Daoy (cell line): ENCODE measurements around the gene WFIKKN1. TPM values are rescaled to one million over a fixed set of nuclear protein-coding genes. Genes with fewer than 3 reads are reported as not detected.

Source experiments
- DNase-seq: peaks from one replicate; pipeline ENCODE4 v3.0.0-alpha.2; 2015; ENCODE audit warnings: low read depth
- total RNA-seq: library from RNA; depleted of rRNA; stranded (reverse); fragments of >200 nt; shearing (Covaris generic); gene quantifications from 2 replicates; pipeline ENCODE4 v1.2.3, GENCODE V29; 2014

The WFIKKN1 gene
- total RNA-seq, 1 experiment from 2014 or later, result not detected

GRCh38 chr16:637081-638018, 6.6 kb downstream of the WFIKKN1 start:
- DNase-seq, result peak; percentile 89

- no peak for DNase-seq
Measured at GRCh38 chr16:638034-638543, 7.3 kb downstream of the WFIKKN1 start.

DNA sequence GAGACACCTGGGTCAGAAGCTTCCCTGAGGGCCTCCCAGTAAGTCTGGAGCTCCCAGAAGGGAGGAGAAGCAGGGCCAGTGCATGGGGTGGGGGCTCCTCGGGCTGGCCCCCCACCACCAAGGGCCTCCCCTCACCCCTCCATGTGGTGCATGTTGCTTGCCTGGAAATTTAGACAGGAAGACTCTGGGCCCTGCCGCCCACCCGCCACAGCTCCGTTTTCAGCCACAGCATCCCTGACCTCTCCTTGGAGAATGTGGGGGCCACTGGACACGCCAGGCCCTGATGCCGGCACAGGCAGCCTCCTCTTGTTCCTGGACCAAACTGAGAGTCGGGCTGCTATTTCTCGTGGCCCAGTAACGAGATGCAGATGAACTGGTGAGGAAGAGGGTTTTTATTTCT, 8.1 kb downstream of the WFIKKN1 start:
- DNase-seq, result no peak

GRCh38 chr16:640614-641013, 9.8 kb downstream of the WFIKKN1 start:
- no peak for DNase-seq

- peak; percentile 81 for DNase-seq
Measured at GRCh38 chr16:641326-642188, 10.8 kb downstream of the WFIKKN1 start, which contains the start of gene MCRIP2. Gene MCRIP2, plus strand, starts transcription at chr16:641828. Its CDS starts 164 bp downstream, at chr16:641992.

GRCh38 chr16:642189-643049, 11.6 kb downstream of the WFIKKN1 start:
- peak; percentile 37 for DNase-seq

GRCh38 chr16:643050-643368, 12.2 kb downstream of the WFIKKN1 start:
- no peak for DNase-seq

DNA sequence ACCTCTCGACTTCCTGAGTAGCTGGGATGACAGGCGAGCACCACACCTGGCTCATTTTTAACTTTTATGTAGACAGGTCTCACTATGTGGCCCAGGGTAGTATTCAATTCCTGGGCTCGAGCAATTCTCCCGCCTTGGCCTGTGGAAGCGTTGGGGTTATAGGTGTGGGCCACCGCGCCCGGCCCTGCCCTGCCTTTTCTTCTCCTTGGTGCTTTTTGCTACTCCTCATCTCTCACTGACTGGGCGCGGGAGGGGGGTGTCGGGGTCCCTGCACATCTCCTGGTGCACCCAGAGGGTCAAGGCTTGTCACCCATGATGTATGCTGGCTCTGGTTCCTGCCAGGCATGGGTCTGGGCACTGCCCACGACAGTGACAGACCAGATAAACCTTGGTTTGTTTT, 13.8 kb downstream of the WFIKKN1 start:
- DNase-seq, result no peak

DNA sequence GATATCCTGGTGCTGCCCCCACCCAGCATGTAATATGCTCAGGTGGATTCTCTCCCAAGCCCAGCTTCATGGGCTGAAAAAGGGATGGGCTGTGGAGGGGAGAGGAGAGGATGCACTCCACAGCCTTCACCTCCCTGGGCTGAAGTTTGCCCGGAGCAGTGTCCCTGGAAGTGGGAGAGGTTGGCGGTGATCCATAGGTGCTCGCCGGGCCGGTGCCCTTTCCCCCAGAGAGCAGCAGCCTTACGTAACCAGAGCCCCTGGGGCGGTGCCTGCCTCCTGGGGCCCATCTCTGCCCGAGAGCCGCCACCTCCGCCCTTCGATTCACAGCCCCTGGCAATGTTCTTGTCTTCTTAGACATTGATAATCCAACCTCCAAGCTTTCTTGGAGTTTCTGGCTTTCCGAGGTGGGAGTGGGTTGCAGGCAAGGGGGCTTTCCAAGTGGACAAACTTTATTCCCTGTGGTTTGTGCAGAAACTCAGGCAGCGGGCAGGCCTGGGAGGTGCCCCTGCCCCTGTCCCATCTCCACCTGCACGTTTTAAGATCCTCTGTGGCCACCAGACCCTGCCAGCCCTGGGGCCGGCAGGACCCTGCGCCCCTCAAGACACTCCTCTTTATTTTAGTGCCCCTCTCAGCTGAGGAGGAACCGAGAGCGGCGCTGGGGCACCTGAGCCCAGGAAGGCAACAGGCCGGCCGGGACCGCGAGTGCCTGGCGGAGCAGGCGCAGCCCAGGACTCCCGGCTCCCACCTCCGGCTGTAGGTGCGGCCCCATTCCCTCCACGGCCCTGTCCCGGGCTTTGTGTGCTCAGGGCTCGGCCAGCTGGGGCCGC, 15.3 kb downstream of the WFIKKN1 start:
- DNase-seq, result peak; percentile 49

DNA sequence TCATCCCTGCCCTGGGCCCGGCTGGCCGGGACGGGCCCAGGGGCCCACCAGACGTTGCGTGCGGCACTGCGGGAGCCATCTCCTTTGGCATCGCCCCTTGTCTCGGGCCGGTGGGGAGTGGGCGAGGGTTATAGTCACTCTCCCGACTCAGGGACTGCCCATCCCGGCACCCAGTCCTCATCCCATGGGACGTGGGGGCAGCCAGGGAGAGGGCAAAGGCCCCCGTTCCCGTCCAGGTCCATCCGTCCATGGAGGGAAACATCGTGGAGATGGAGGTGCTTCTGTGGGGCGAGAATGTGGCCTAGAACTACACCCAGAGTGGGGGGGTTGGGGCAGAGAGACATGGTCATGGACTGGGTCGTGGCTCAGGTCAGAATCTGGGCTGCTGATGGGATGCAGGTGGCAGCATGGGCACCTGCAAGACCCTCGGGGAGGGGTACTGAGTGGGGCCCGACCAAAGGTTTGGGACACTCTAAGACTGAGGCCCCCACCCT, 15.9 kb downstream of the WFIKKN1 start:
- DNase-seq, result no peak

DNA sequence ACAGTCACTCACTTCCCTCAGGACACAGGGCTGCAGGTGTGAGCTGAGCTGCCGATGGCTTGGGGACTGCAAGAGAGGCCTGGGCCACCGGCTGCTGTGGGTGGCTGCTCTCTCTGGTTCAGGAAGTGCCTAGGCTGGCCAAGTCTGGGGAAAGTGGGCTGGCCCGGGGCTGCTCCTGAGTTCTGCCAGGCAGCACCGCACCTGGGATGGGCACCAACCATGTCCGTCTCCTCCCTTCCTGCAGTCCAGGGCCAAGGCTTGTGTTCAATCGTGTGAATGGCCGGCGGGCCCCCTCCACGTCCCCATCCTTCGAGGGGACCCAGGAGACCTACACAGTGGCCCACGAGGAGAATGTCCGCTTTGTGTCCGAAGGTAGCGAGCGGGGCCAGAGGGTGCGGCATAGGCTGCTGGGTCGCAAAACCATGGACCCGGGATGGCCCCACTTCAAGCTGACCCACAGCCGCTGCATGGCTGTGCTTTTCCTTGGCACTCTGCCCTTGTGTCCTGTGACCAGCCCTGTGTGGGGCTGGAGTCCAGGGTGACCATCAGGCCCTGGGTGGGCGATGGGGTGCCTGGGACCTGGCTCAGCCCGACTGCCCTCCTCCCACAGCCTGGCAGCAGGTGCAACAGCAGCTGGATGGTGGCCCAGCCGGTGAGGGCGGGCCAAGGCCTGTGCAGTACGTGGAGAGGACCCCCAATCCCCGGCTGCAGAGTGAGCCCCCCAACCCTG, 16.6 kb downstream of the WFIKKN1 start:
- DNase-seq, result no peak

DNA sequence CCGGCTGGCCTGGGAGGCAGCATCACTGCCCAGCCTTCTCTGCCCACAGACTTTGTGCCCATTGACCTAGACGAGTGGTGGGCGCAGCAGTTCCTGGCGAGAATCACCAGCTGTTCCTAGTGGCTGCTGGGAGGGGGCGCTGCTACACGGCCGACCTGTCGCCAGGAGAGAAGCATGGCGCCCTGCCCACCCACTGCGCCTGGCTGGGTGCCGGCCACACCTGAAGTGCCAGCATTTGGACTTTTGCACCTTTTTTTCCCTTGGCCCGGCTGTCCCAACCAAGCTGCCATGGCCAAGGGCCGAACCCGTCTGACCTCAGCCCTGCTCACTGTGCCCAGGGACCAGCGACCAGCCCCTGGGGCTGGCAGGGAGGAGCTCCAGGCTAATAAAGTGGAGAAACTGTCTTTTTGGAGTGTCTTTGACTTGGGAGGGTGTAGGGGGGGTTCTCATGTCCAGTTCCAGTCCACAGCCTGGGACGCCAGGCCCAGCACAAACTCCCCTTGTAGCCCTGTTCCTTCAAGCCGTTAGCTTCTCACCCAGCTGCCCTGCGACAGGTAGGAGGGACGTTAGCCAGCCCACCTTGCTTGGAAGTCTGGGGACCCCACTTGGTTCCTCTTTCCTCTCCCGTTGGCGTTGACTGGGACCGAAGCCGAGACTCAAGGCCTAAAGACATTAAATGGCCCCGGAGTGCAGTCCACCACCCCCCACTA, 17.4 kb downstream of the WFIKKN1 start:
- DNase-seq, result no peak

DNA sequence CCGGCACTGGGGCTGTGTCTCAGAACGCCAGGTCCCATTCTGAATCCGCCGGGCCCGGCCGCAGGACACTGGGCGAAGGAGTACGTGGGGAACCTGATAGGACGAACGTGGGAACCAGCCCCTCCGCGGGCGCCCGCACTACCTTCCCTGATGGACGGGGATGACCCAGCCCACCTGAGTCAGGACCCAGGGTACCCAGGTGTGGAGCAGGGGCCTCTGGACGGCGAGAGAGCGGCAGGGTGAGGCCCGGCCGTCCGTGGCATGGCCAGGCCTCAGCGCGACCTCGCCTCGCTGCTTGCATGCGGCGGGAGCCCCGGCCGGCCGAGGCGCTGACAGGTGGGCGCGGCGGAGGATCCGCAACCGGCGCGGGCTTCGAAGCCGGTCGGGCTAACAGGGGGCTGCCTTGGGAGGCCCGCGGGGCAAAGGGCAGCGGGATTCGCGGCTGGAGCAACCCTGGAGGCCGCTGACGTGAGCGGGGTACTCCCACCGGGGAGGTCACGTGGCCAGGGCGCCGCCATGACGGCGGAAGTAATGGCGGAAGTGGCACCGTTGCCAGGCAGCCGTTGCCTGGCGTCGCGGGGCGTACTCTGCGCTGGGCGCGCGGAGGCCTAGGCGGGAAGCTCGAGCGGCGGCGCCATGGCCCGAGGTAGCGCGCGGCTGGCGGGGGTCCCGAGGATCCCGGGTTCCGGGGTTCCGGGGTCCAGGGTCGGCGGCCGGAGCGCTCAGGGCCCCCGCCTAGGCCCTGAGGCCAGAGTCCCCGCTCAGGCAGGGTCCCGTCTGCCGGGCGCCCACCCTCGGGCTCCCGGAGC, 18.2 kb downstream of the WFIKKN1 start, which contains the start of gene WDR90:
TSS of gene WDR90 (plus strand) at position 585 of the 809 bp plus-strand sequence. CDS start at position 637, 52 bp downstream.
- peak; percentile 92 for DNase-seq

DNA sequence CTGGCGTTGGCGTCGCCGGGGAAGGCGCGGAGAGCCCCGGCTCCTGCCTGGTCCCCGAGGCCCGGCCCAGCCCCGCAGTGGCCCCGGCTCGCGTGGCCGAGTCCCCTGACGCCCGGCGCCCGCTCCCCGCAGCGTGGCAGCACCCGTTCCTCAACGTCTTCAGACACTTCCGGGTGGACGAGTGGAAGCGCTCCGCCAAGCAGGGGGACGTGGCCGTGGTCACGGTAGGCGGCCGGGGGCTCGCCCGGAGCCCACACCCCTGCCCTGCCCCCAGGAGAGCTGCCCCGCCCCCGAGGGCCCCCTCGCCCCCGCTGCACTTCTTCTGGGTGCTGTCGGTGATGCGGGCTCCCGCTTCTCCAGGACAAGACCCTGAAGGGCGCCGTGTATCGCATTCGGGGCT, 18.8 kb downstream of the WFIKKN1 start:
- DNase-seq, result no peak

DNA sequence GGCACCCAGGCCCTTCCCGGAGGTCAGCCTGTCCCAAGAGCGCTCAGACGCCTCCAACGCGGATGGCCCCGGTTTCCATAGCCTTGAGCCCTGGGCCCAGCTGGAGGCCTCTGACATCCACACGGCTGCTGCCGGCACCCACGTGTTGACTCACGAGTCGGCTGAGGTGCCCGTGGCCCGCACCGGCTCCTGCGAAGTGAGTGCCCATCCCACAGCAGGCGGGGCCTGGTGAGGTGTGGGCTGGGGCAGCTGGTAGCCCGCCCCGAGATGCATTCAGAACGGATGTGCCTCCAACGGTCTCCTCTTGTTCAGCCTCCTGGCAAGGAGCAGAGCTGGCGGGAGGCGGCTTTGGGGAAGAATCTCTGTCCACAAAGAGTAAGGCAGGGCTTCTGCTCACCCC, 21.1 kb downstream of the WFIKKN1 start:
- DNase-seq, result no peak

DNA sequence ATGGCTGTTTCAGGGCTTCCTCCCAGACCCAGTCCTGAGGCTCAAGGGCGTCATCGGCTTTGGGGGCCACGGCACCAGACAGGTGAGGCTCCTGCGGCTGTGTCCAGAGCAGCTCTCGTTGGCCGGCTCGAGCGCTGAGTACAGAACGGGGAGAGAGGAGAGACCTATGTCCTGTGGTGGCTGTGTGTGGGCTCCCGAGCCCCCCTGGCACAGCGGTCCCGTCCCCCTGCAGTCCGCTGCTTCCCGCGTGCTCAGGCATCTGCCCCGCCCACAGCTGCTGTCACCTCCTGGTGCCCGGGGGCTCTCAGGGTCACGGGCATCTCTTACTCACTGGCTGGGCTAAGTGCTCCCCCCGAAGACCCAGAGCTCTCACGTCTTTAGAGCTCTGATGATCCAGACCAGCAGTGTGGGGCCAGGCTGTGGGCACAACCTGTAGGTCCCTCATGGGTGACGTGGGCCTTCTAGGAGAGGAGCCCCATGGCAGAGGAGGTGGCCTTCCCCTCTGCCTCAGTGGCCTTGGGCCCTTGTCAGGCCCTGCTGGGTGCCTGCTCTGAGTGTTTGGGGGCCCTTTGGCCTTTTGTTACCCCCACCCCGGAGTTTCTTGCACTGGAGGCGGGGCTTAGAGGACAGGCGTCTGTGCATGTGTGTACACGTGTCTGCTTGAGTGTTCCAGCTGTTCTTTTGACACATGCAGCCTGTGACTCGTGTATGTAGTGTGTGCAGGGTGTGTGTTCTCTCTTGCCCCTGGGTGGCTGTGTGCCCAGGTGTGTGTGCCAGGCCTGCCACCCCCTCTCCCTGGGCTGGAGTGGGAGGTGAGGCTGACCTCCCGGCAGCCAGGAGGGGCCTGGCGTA, 21.9 kb downstream of the WFIKKN1 start:
- no peak for DNase-seq

DNA sequence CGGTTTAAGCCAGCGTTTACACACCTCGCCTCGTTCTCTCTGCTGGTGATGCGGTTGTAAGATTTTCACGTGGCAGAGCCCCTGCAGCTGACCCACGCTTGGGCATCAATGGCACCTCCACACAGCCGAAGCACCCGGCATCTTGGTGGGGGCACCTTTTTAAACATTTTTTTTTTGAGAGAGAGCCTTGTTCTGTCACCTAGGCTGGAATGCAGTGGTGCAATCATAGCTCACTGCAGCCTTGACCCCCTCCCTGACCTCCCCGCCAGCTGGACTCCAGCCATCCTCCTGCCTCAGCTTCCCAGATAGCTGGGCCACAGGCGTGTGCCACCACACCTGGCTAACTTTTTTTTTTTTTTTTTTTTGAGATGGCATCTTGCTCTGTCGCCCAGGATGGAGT, 23.2 kb downstream of the WFIKKN1 start:
- DNase-seq, result no peak
